Measurements from ENCODE around the gene BTBD17. TPM values are rescaled to one million over a fixed set of nuclear protein-coding genes. Genes with fewer than 3 reads are reported as not detected.

The BTBD17 gene
- total and polyA plus RNA-seq, 12 donors, result 0.10 to 1.1 (median 0.46) TPM; not detected in 4

DNA sequence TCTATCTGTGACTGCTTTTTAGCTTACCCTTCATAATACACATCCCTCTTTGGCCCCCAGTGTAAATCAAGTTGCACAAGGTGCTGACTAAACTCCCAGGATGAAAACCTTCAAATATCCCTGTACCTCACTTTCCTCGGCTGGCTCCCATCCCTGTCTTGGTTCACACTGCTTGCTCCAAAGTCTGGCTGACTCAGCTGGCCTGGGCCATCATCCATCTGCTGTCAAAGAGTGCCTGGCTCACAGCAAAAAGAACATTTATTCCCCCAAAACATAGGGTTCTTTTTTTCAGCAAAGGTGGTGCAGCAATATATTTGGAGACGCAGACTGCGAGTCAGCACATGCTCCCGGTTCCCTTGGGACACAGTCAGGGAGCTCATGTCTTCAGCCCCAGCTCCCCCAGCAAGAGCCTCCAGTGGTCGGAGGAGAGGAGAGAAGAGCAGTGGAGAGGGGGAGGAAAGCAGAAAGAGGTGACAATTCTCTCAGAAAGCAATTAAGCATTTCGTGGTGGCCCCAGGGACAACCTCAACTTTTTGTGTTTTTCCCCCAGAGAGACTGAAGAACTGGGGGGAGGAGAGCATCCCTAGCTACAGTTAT is 31.8 kb upstream of the BTBD17 start:
- 61 to 74% (median 67%) methylated on average over 6 of the region's 6 CpGs for WGBS, 4 donors
- no peaks in the 10 kb centered on the region for H3K9me3 ChIP-seq (replicated peaks in 1 of 3)
- H3K27me3 ChIP-seq, result no peaks in the 10 kb centered on the region

GRCh38 chr17:74392848-74393247 is 31.2 kb upstream of the BTBD17 start:
- Histone ChIP-seq H3K9me3 (replicated peaks in 1 of 3) (no peaks in the 10 kb centered on the region), H3K27me3 (no peaks in the 10 kb centered on the region), H3K4me1 (replicated peaks in 1 of 2) (no peaks in the 10 kb centered on the region), H3K27ac (no peak overlapping the region), H3K36me3 (replicated peaks in 1 of 2) (no peaks in the 10 kb centered on the region), H3K4me3 (no peak overlapping the region)
- DNase-seq, result no peak
- no peak for TF ChIP-seq CTCF (IDR thresholded peaks at IDR 0.05)
- TF ChIP-seq POLR2A (IDR thresholded peaks at IDR 0.05), result no peak
- WGBS, 4 donors, result 61 to 83% (median 72%) methylated on average over 5 of the region's 5 CpGs
- intact Hi-C loops (cut with DNase I), result no loop called here

More for the DNA sequence above, 31.8 kb upstream of the BTBD17 start:
- DNase-seq, result peak in 5 of 7 donors; percentile 31 to 66 (median 47)
- intact Hi-C loops (cut with DNase I), result no loop called here
- no peaks in the 10 kb centered on the region for H3K36me3 ChIP-seq (replicated peaks in 1 of 2)
- no peaks in the 10 kb centered on the region for H3K4me1 ChIP-seq (replicated peaks in 1 of 2)
- H3K27ac ChIP-seq, result no peak overlapping the region
- TF ChIP-seq CTCF (IDR thresholded peaks at IDR 0.05), result no peak
- TF ChIP-seq POLR2A (IDR thresholded peaks at IDR 0.05), result no peak
- H3K4me3 ChIP-seq, result no peak overlapping the region

DNA sequence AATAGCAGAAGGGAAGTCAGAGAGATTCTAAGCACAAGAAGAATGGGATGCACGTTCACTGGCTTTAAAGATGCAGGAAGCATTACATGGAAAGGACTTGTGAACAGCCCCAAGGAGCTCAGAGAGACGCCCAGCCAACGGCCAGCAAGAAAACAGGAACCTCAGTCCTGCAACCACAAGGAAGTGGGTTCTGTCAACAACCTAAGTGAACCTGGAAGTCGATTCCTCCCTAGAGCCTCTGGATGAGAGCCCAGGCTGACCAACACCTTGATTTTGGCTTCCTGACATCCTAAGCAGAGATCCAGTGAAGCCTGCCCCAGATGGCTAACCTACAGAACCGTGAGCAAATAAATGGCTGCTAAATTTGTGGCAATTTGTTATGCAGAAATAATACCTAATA is 30.1 kb upstream of the BTBD17 start:
- H3K4me3 ChIP-seq, result no peak overlapping the region
- no peaks in the 10 kb centered on the region for H3K9me3 ChIP-seq (replicated peaks in 1 of 3)
- H3K27me3 ChIP-seq, result no peaks in the 10 kb centered on the region
- DNase-seq, result no peak
- WGBS, 4 donors, result 55 to 66% (median 64%) methylated on average over 5 of the region's 5 CpGs
- H3K36me3 ChIP-seq (replicated peaks in 1 of 2), result no peaks in the 10 kb centered on the region
- H3K4me1 ChIP-seq (replicated peaks in 1 of 2), result no peaks in the 10 kb centered on the region
- H3K27ac ChIP-seq, result no peak overlapping the region
- intact Hi-C loops (cut with DNase I), result no loop called here
- TF ChIP-seq POLR2A (IDR thresholded peaks at IDR 0.05), result no peak
- TF ChIP-seq CTCF (IDR thresholded peaks at IDR 0.05), result no peak

- TF ChIP-seq POLR2A (IDR thresholded peaks at IDR 0.05), result no peak
- TF ChIP-seq CTCF (IDR thresholded peaks at IDR 0.05), result no peak
- Histone ChIP-seq H3K27ac (no peak overlapping the region), H3K4me1 (replicated peaks in 1 of 2) (peaks cover 0 to 5% of the 10 kb centered on the region in 2 donors), H3K36me3 (replicated peaks in 1 of 2) (no peaks in the 10 kb centered on the region), H3K9me3 (replicated peaks in 1 of 3) (no peaks in the 10 kb centered on the region), H3K27me3 (no peaks in the 10 kb centered on the region), H3K4me3 (no peak overlapping the region)
- WGBS, 4 donors, result 77 to 93% (median 82%) methylated on average over 7 to 11 of the region's 11 CpGs
- no peak for DNase-seq
- intact Hi-C loops (cut with DNase I), result no loop called here
These were observed 29.3 kb upstream of the BTBD17 start for GRCh38 chr17:74390680-74391653.

Measured in adrenal gland (tissue), 12 donors.